Lung microvascular endothelial cell (primary cell): ENCODE measurements around the gene GATD1. TPM values are rescaled to one million over a fixed set of nuclear protein-coding genes. Genes with fewer than 3 reads are reported as not detected.

Experiments
- total RNA-seq: library from RNA; depleted of rRNA; stranded (reverse); fragments of >200 nt; gene quantifications from 2 replicates; pipeline ENCODE4 v1.2.1, GENCODE V29; 2014

GATD1 gene
- total RNA-seq, 1 donor from 2014 or later, result 21.4 TPM

Other genes with a start within 250 kb of the GATD1 start
- 45.4 and 47.3 TPM in 2 replicates for gene HRAS, start 241.9 kb downstream of the GATD1 start, total RNA-seq
- gene LRRC56, start 240.0 kb downstream of the GATD1 start, total RNA-seq, result 0.22 and 0.60 TPM in 2 replicates
- 1.1 and 1.4 TPM in 2 replicates for gene LMNTD2, start 216.7 kb downstream of the GATD1 start, total RNA-seq
- 13.5 and 18.1 TPM in 2 replicates for gene RASSF7, start 216.5 kb downstream of the GATD1 start, total RNA-seq
- gene PHRF1, start 201.0 kb downstream of the GATD1 start, total RNA-seq, result 11.6 and 16.9 TPM in 2 replicates
- gene IRF7, start 161.5 kb downstream of the GATD1 start, total RNA-seq, result 7.6 and 10.9 TPM in 2 replicates
- not detected in 2 replicates for gene CDHR5, start 152.5 kb downstream of the GATD1 start, total RNA-seq
- gene SCT, start 150.3 kb downstream of the GATD1 start, total RNA-seq, result not detected in 2 replicates
- gene DRD4, start 140.2 kb downstream of the GATD1 start, total RNA-seq, result not detected in 2 replicates
- 26.8 and 27.4 TPM in 2 replicates for gene DEAF1, start 82.3 kb downstream of the GATD1 start, total RNA-seq
- 4.8 and 8.5 TPM in 2 replicates for gene TMEM80, start 81.7 kb downstream of the GATD1 start, total RNA-seq
- gene EPS8L2, start 71.3 kb downstream of the GATD1 start, total RNA-seq, result 0.99 and 2.6 TPM in 2 replicates
- 86.7 and 121 TPM in 2 replicates for gene TALDO1, start 30.0 kb downstream of the GATD1 start, total RNA-seq
- gene CEND1, start 12.6 kb upstream of the GATD1 start, total RNA-seq, result under 0.01 TPM in 2 replicates
- gene SLC25A22, start 20.8 kb upstream of the GATD1 start, total RNA-seq, result 4.1 and 6.3 TPM in 2 replicates
- gene PIDD1, start 27.7 kb upstream of the GATD1 start, total RNA-seq, result 3.7 and 4.8 TPM in 2 replicates
- gene RPLP2, start 32.5 kb upstream of the GATD1 start, total RNA-seq, result 232 and 383 TPM in 2 replicates
- gene PNPLA2, start 41.4 kb upstream of the GATD1 start, total RNA-seq, result 33.3 and 50.6 TPM in 2 replicates
- 11.6 and 15.9 TPM in 2 replicates for gene CRACR2B, start 50.4 kb upstream of the GATD1 start, total RNA-seq
- gene CD151, start 55.5 kb upstream of the GATD1 start, total RNA-seq, result 460 and 726 TPM in 2 replicates
- 246 and 284 TPM in 2 replicates for gene POLR2L, start 65.0 kb upstream of the GATD1 start, total RNA-seq
- 79.8 and 182 TPM in 2 replicates for gene TSPAN4, start 65.4 kb upstream of the GATD1 start, total RNA-seq
- gene CHID1, start 133.3 kb upstream of the GATD1 start, total RNA-seq, result 28.8 and 42.3 TPM in 2 replicates
- gene AP2A2, start 148.4 kb upstream of the GATD1 start, total RNA-seq, result 23.1 and 26.0 TPM in 2 replicates